Daoy (cell line): ENCODE measurements around the gene MICAL1. TPM values are rescaled to one million over a fixed set of nuclear protein-coding genes. Genes with fewer than 3 reads are reported as not detected.

Experiments used
- DNase-seq: peaks from one replicate; pipeline ENCODE4 v3.0.0-alpha.2; 2015; ENCODE audit warnings: low read depth
- total RNA-seq: library from RNA; depleted of rRNA; stranded (reverse); fragments of >200 nt; shearing (Covaris generic); gene quantifications from 2 replicates; pipeline ENCODE4 v1.2.3, GENCODE V29; 2014; rRNA removed

The MICAL1 gene
- total RNA-seq = 22.6 and 24.2 TPM in 2 replicates

GRCh38 chr6:109455437-109456110 lies at the start of gene MICAL1:
Gene MICAL1 (minus strand): TSS chr6:109455772. CDS start chr6:109454196, 1,576 bp downstream.
- peak; percentile 71 for DNase-seq

GRCh38 chr6:109503327-109504224 lies 48.0 kb upstream of the MICAL1 start:
- no peak for DNase-seq

DNA sequence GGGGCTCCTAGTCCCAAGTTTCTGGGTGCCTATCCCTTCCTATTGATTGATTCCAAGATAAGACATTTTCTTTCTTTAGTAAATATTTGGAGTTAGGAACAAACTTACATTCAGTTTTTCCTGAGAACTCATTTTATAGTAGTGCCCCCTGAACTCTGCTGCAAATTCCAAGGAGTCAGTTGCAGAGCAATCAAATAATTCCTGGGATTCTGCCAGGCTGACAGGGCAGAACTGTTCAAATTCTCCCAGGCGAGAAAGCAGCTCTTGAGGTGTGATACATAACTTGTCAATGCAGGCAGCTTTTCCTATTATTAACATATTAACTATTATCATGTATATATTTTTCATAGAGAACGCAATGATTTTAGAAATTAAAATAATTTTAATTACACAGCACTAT lies 43.4 kb upstream of the MICAL1 start:
- no peak for DNase-seq

GRCh38 chr6:109498052-109498451 lies 42.5 kb upstream of the MICAL1 start:
- no peak for DNase-seq

- DNase-seq = no peak
Measured at GRCh38 chr6:109496036-109496772, 40.6 kb upstream of the MICAL1 start.

GRCh38 chr6:109493865-109494264 lies 38.3 kb upstream of the MICAL1 start:
- DNase-seq = no peak

DNA sequence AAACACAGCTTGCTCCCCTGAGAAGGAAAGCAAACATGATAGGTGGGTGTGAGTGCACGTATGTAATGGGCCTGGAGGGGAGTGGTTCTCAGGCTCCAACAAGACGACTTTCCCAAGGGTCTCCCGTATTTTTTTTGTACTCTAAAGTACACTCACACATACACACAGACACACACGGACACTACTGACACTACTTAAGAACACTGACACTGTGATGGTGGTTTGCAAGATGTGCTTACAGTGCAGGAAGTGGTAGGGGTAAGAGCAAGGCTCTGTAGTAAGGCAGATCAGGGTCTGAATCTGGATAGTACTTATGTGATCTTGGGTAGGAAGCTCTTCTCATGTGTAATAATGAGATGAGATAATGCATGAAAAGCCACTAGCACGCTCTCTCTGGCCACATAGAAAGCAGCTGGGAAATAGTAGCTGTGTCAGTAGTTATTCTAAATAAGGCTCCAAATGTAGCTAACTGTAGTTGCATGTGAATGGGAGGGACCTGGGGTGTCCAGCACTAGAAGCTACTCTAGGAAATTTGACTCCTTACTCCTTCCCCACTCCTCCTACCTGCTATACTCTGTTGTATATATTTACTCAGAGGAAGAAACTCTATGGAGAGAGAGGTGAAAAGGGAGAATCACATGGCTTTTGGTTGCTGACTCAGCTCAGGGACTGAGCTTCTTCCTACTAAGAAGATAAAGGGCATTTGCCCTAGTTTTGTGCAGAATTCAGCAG lies 35.8 kb upstream of the MICAL1 start:
- DNase-seq = no peak

- DNase-seq = no peak
Measured at GRCh38 chr6:109490713-109491112, 35.1 kb upstream of the MICAL1 start.

DNA sequence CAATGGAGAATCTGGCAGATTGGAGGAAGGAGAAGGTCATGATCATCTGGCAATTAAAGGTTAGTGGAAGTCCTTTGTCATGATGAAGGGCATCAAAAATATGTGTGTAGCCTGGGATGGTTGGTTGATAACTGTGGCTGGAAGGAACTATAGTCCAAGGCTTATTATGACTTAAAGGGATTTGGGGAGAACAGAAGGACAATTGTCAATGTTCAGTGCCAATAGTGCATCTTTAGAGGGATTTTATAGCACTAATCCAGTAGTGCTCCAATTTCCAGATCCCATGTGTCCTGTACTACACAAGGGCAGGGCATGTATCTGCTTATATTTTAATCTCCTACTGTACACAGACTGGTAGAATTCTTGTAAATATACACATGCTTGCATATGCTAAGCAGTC lies 32.4 kb upstream of the MICAL1 start:
- DNase-seq = no peak

GRCh38 chr6:109486068-109486467 lies 30.5 kb upstream of the MICAL1 start:
- DNase-seq = no peak

GRCh38 chr6:109485266-109485935 lies 29.8 kb upstream of the MICAL1 start:
- no peak for DNase-seq

DNA sequence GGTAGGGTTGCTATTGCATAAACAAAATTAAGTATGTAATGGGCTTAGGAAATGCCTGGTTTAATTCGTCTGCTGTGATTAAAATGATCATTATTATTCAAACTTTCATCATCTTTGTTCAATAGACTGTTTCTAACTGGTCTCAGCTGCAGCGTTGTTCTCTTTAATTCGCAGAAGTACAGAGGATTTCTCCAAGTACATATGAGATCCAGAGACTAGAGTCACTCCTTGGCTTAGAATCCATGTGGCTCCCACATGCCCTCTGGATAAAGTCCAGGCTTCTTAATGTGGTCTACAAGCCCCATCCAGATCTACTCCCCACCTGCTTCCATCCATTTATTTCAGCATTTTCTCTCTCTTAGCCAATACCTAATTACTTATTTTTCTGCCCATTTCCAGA lies 28.6 kb upstream of the MICAL1 start:
- DNase-seq = no peak

GRCh38 chr6:109483735-109484057 lies 28.1 kb upstream of the MICAL1 start:
- no peak for DNase-seq

- peak; percentile 94 for DNase-seq
Measured at GRCh38 chr6:109482905-109483734, 27.5 kb upstream of the MICAL1 start, which contains the start of gene ZBTB24. Gene ZBTB24 (minus strand): TSS chr6:109483219. CDS start chr6:109482026, 1,193 bp downstream.

DNA sequence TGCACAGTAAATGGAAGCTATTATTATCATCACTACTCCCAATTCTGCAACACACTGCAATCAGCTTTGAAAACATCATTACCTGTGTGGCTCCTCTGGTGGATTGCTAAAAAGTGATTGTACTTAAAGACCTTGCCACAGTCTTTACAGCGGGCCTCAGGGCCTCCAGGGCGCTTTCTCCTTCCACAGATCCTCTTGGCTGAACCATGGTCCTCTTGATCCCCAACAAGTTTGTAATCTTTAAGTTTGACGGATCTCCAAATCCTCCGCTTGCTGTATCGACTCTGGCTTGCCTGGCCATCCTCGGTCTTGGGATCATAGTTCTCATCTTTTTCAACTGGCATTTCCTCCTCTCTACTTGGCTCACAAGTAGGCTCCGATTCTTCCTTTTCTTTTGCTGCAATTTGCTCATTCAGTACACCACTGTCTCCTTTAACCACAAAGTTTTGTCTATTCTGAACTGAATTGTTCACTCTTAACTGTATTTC lies 25.5 kb upstream of the MICAL1 start:
- DNase-seq = no peak

DNA sequence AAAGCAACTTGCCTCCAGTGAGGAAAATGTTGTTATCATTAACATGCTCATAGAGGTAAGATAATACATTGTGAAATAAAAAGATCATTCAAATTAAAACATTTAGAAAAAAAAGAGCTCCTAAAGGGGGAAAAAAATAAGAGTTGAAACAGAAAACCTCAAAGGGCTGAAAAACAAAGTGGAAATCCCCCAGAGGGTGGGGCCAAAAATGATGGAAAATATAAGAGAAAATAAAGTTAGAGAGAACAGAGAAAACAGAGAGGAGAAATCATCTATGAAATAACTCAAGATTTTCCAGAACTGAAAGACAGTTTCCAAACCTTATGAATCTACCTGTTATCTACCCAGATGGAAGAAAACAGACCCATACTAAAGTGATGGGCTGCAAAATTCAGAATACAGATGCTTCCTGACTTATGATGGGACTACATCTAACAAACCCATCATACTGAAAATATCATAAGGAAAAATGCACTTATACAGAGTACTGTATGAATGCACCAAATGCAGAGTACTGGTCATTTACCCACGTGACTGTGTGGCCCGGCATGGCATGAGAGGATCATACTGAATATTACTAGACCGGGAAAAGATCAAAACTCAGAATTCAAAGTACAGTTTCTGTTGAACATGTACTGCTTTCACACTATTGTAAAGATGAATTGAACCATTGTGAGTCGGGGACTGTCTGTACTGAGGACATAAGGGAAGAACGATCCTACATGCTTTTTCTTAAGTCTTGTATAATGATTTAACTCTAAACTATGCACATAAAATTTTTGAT lies 23.5 kb upstream of the MICAL1 start:
- DNase-seq = no peak

- DNase-seq = no peak
Measured at GRCh38 chr6:109478222-109478805, 22.7 kb upstream of the MICAL1 start.

GRCh38 chr6:109477725-109478124 lies 22.2 kb upstream of the MICAL1 start:
- DNase-seq = no peak

- DNase-seq = no peak
Measured at GRCh38 chr6:109477184-109477583, 21.6 kb upstream of the MICAL1 start.
